Adipocyte (in vitro differentiated cells): ENCODE measurements around the gene BCAS3.
A peak's percentile ranks its signal among the peaks of the same experiment; 100 is the strongest.

Experiments used
- DNase-seq: peaks from one replicate; pipeline ENCODE4 v3.0.0-alpha.2; 2015; ENCODE audit warnings: low read depth
- H3K27me3 ChIP-seq: replicated peaks from 2 replicates; pipeline ENCODE4 v1.7.0; 2013; ENCODE audit warnings: mild to moderate bottlenecking, low read length, moderate library complexity; ENCODE audit not compliant: control insufficient read depth, insufficient read depth
- H3K36me3 ChIP-seq: 2 replicates; pipeline ENCODE4 v1.7.0; 2013; ENCODE audit warnings: low read length, mild to moderate bottlenecking, moderate library complexity; ENCODE audit not compliant: control insufficient read depth, insufficient read depth, severe bottlenecking
- H3K4me1 ChIP-seq: 2 replicates; pipeline ENCODE4 v1.7.0; 2013; ENCODE audit warnings: mild to moderate bottlenecking, low read length, moderate library complexity; ENCODE audit not compliant: control insufficient read depth, insufficient read depth
- H3K4me3 ChIP-seq: 2 replicates; pipeline ENCODE4 v1.7.0; 2013; ENCODE audit warnings: mild to moderate bottlenecking, low read length, moderate library complexity
- H3K9ac ChIP-seq: 2 replicates; pipeline ENCODE4 v1.7.0; 2013; ENCODE audit warnings: mild to moderate bottlenecking, low read length, moderate library complexity
- H3K9me3 ChIP-seq: 2 replicates; pipeline ENCODE4 v1.7.0; 2013; ENCODE audit warnings: mild to moderate bottlenecking, low read length, moderate library complexity; ENCODE audit not compliant: control insufficient read depth

The BCAS3 gene

DNA sequence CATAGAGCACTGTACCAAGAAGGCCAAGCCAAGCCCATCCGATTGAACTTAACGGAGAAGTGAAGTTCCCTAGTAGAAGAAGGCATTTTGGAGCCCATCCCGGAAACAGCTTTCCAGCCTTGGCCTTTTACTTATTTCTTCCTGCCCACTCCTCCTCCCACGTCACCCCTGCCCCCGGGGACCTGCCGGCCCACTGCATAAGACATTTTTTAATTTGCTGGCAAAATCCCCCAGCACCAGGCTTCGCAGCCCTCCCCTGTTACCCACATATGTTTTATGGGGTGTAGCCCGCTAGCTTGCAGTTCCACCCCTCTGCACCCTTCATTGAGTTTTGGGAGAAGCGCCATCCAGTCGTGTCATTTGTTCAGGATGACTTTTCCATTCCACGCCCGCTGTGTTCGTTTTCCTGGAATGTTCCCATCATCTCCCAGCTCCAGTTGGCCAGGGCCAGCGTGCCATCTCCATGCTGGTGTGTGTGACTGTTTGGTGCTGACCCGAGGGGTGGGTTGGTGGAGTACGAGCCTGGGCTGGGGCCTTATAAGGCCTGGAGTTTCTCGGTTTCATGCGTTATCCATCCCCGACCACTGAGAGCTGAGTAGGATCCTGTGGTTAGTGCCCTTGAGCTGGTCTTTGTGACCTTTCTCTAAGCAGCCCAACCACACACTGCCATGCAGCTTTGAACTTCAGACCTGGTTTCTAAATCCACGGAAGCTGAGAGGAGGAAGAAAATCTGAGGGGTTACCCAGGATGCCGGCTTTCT, 702.0 kb downstream of the BCAS3 start:
- no peak for DNase-seq
- Histone ChIP-seq H3K4me1 (peaks cover 27% of the 10 kb centered on the region), H3K9me3 (no peaks in the 10 kb centered on the region), H3K4me3 (no peak overlapping the region), H3K27me3 (no peaks in the 10 kb centered on the region), H3K36me3 (no peaks in the 10 kb centered on the region), H3K9ac (no peak overlapping the region)

DNA sequence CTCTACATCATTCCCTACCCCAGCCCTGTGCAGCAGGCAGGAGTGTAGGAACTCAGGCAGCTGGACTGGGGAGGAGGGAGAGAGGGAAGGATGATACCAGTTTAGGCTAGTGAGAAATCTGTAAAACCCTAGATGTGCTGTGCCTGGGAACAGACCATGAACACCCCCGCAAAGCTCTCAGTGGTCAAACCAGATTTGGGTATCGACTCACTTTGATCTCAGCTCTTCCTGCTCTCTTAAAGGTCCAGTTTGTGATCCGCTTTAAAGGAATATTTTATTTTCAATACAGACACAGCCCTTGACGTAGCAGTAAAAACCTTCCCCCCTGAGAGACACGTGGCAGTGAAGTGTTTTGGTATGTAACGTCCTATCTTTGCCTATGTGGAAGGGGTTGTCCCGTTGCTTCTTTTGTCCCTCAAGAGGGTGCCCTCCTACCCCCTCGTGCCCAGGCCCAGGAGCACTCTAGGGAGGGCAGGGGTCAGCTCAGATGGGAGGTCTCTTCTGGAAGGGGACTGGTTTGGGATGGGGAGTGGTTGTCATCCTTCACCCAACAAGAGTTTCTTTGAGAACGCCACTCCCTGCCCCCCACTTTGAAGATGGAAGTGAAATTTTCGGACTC, 702.7 kb downstream of the BCAS3 start:
- Histone ChIP-seq H3K4me1 (peaks cover 23% of the 10 kb centered on the region), H3K36me3 (no peaks in the 10 kb centered on the region), H3K27me3 (no peaks in the 10 kb centered on the region), H3K9me3 (no peaks in the 10 kb centered on the region), H3K9ac (no peak overlapping the region), H3K4me3 (no peak overlapping the region)
- DNase-seq, result no peak

DNA sequence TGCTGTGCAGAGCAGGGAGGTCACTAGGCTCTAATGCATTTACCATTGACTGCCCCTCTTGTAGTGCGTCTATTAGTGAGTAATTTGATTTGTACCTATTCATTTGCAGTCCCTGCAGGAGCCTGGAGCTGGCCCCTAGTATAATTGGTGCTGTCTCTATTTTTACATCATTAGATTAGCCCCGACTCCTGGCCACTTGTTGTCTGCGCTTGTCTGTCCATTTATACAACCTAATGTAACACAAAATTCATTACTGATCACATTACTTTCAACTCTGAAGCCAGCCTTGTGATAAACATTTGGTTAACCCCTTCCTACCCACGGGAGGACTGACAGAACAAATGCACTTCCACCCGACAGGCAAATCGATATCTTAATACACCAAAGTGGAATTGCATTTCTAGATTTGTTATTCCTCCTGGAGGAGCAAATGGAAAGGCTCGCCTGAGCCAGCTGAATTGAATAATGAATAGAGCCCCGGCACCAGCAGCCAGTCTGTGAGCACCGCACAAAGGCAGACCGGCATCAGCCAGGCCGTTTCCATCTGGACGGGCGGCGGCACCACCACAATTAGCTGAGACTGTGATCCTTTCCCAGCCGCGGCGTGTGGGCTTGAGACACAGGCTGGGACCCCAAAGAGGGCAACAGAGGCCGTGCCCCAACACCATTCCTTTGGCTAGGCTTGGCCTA, 703.3 kb downstream of the BCAS3 start:
- peaks cover 23% of the 10 kb centered on the region for H3K4me1 ChIP-seq
- H3K9ac ChIP-seq, result no peak overlapping the region
- H3K4me3 ChIP-seq, result no peak overlapping the region
- no peak for DNase-seq
- H3K9me3 ChIP-seq, result no peaks in the 10 kb centered on the region
- H3K36me3 ChIP-seq, result no peaks in the 10 kb centered on the region
- H3K27me3 ChIP-seq, result no peaks in the 10 kb centered on the region

DNA sequence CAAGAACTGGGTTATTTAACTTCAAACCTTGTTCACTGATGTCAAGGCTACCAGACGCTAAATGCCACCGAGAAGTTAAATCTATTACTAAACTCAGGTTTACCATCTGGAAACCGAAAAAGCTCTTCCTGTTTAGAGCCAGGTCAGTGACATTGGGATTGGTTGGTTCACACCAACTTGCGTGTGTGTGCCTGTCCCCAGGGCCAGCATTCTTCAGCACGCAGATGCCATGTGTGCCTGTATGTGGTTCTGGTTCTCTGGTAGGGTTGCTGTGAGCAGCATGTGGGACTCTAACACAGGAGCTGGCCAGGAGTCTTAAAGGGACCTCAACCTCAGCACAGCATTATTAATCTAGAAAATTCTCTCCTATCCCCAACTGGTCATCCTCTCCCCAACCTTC, 703.9 kb downstream of the BCAS3 start:
- no peak for DNase-seq
- H3K9ac ChIP-seq, result no peak overlapping the region
- H3K9me3 ChIP-seq, result no peaks in the 10 kb centered on the region
- no peaks in the 10 kb centered on the region for H3K36me3 ChIP-seq
- no peak overlapping the region for H3K4me3 ChIP-seq
- H3K4me1 ChIP-seq, result peaks cover 23% of the 10 kb centered on the region
- H3K27me3 ChIP-seq, result no peaks in the 10 kb centered on the region

DNA sequence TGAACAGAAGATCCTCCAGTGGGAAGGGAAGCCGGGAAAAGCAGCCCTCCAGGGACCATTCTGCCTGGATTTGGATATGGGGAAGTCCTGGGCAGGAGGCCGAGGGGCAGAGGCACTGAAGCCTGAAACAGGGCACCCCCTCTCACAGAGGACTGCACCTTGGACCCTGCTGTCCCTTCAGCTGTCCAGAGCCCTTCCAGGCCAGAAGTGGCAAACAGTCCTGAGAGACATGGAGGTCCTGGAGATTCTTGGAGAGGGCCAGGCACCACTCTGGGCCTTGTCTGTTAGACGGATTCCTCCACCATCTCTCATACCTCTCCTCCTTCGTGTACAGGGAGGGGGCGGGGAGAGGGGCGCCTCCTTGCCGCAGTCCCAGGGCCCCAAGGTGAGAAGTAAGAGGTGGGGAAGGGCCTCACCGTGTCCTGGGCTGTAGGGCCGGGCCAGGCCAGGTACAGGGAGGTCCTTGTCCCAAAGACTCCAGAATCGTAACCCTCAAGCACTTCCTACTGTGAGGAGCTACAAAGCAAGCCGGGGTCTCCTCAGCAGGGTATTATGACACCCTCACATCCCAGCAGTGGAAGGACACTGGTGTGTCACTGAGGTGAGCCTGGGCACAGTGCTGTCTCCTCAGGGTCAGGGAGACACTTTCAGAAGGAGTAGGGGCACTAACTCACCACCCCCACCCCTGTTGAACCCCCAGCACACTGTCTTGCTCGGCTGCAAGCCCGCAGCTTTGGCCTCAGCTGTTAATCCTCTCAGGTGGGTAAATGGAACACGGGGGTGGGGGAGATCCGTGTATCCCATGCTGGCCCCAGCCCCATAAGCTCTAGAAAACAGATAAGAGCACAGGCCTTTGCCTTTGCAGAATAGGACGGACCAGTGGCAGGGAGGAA, 705.4 kb downstream of the BCAS3 start:
- no peak overlapping the region for H3K4me3 ChIP-seq
- H3K9me3 ChIP-seq, result no peaks in the 10 kb centered on the region
- DNase-seq, result no peak
- peak overlapping the region; percentile 53 for H3K9ac ChIP-seq
- no peaks in the 10 kb centered on the region for H3K27me3 ChIP-seq
- H3K36me3 ChIP-seq, result no peaks in the 10 kb centered on the region
- peaks cover 23% of the 10 kb centered on the region for H3K4me1 ChIP-seq

DNA sequence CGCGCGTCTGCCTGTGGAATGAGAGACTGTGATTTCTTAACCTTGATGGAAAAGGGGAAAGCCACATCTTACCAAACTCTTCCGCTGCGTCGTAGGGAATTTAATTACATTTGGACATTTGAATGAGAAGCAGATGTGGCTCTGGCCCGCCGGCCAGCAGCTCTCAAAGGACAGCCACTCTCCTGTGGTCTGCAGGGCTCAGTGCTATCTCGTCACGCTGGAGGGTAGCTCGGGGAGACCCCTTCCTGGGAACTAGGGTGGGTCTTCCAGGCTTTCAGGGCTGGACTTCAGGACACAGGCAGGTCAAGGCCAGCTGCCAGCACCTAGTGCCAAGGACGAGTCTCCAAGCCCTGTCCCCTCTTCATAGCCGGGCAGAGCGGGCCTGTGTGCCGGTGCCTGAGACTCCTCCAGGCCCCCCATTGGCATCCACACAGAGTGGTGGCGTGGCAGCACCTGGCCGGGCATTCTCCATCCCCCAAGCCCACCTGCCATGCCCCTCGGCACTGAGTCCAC, 706.1 kb downstream of the BCAS3 start:
- H3K9me3 ChIP-seq, result no peaks in the 10 kb centered on the region
- no peak overlapping the region for H3K4me3 ChIP-seq
- H3K4me1 ChIP-seq, result peaks cover 23% of the 10 kb centered on the region
- DNase-seq, result peak; percentile 74
- no peaks in the 10 kb centered on the region for H3K36me3 ChIP-seq
- peak overlapping the region; percentile 39 for H3K9ac ChIP-seq
- no peaks in the 10 kb centered on the region for H3K27me3 ChIP-seq

DNA sequence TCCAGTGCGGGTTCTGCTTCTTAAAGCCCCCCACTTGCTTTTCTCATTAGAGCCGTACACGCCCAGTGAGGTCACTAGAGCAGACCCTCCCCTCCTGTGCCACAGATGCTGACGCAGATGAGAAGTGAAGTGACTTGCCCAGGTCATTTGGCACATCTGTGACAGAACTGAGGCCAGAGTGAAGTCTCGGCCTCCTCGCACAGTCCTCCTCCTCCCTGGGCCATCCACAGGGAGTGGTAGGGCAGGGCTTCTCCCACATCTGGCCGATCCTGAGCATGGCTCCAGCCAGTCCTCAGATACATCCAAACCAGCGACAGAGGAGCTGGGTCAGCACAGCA, 706.7 kb downstream of the BCAS3 start:
- Histone ChIP-seq H3K4me1 (peaks cover 23% of the 10 kb centered on the region), H3K4me3 (no peak overlapping the region), H3K9me3 (no peaks in the 10 kb centered on the region), H3K9ac (peak overlapping the region; percentile 39), H3K27me3 (no peaks in the 10 kb centered on the region), H3K36me3 (no peaks in the 10 kb centered on the region)
- DNase-seq, result no peak

DNA sequence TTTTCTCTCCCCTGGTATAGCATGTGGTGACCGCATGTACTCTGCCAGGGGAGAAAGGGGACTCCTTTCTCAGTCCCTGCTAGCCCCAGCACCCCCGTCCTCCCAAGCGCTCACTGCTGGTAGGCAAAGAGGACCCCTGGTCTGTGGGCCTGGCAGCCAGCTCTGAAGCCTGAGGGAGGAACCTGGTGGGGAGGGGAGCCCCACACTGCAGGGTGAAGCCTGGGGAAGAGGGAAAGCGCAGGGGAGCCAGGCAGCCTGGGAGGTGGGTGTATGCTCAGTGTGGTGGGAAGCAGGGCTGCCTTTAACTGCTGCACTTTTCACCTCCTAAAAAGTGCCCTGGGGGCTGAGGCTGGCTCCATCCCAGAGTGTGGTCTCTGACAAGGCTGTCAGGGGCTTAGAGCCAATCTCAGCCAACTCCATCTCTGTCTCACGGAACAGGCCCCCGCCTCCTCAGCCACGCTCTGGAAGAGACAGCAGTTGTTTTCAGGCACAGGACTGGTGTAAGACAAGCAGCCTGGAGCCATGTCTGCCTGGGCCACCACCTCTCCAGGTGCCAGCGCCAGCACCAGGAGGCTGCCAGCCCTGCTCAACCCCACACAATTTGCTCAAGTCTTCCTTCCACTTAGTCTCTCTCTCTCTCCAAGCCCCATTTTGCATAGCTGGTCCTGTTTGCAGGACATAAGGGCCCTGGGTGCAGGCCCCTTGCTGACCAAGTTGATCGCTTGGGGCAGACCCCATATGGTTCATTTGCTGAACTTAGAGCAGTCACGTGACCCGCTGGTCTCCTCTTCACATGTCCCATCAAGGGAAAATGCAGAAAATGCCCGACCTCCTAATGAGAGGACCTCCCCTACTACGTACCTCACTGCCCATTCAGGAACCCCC, 707.3 kb downstream of the BCAS3 start:
- no peak for DNase-seq
- no peak overlapping the region for H3K4me3 ChIP-seq
- peaks cover 23% of the 10 kb centered on the region for H3K4me1 ChIP-seq
- peak overlapping the region; percentile 39 for H3K9ac ChIP-seq
- H3K9me3 ChIP-seq, result no peaks in the 10 kb centered on the region
- H3K27me3 ChIP-seq, result no peaks in the 10 kb centered on the region
- H3K36me3 ChIP-seq, result no peaks in the 10 kb centered on the region

DNA sequence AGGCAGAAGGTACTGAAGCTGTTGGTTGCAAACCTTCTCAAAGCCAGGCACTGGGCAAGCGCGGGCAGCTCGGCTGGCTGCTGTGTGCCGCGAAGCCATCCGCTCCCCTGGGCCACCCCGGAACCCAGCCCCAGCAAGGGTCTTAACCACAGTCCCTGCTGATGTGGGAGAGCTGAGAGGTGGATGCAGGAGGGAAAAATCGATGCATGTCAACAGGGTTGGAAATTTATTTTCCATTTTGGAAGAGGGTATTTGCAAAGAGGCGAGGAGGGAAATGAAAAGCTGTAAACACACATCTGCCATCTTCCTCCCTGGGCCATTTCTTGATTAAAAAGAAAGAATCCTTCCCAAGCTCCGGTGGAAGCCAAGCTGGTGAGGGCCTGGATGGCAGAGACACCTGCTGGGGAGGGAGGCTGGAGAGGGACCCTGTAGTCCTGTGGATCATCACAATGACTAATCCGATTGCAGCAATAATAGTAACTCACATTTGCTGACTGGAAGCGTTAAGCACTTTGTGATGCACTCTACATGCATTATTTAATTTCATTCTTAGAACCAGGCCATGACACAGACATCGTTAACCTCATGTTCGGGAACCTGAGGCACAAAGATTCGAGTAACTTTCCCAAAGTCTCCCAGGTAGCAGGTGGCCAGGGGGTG, 708.1 kb downstream of the BCAS3 start:
- Histone ChIP-seq H3K9ac (no peak overlapping the region), H3K4me3 (no peak overlapping the region), H3K36me3 (no peaks in the 10 kb centered on the region), H3K27me3 (no peaks in the 10 kb centered on the region), H3K9me3 (no peaks in the 10 kb centered on the region), H3K4me1 (peaks cover 23% of the 10 kb centered on the region)
- DNase-seq, result no peak

DNA sequence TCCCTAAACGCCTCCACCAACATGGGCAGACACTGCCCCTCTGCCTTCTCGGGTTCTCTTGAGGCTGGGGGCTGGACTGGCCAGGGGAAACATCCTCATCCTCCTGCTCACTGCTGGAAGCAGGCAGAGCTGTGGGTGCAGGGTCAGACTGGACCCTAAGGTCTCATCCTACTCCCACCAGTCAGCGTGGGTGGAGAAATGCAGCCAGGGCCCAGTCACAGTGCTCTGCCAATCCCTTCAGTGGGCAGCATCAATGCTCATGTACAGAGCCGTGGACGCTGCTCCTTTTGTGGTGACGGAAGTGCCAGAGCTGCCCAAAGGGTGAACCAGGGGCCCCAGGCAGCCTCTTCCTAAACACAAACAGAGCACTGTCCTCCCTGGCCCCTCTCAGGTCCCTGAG, 708.6 kb downstream of the BCAS3 start:
- Histone ChIP-seq H3K9me3 (no peaks in the 10 kb centered on the region), H3K36me3 (no peaks in the 10 kb centered on the region), H3K4me3 (no peak overlapping the region), H3K4me1 (peaks cover 23% of the 10 kb centered on the region), H3K9ac (no peak overlapping the region), H3K27me3 (no peaks in the 10 kb centered on the region)
- no peak for DNase-seq
